Fibroblast of pulmonary artery (primary cell): ENCODE measurements around the gene ZNF846.
A peak's percentile ranks its signal among the peaks of the same experiment; 100 is the strongest.
"Not testable (repeated sequence)": the region's sequence is repeated elsewhere in the genome, so short reads cannot be mapped to it uniquely, and the experiment has no call there.

Source experiments
- DNase-seq: peaks from one replicate; pipeline ENCODE4 v3.0.0-alpha.2; 2010; ENCODE audit warnings: low read depth
- H3K4me3 ChIP-seq: replicated peaks from 2 replicates; pipeline ENCODE4 v1.5.1; 2011; ENCODE audit warnings: low read depth, mild to moderate bottlenecking, control low read depth, low read length, moderate library complexity
- CTCF ChIP-seq: IDR thresholded peaks from 2 replicates; pipeline ENCODE4 v1.5.1; 2011; ENCODE audit warnings: mild to moderate bottlenecking, control low read depth, low read length, inconsistent platforms; ENCODE audit errors: missing control alignments

ZNF846 gene

DNA sequence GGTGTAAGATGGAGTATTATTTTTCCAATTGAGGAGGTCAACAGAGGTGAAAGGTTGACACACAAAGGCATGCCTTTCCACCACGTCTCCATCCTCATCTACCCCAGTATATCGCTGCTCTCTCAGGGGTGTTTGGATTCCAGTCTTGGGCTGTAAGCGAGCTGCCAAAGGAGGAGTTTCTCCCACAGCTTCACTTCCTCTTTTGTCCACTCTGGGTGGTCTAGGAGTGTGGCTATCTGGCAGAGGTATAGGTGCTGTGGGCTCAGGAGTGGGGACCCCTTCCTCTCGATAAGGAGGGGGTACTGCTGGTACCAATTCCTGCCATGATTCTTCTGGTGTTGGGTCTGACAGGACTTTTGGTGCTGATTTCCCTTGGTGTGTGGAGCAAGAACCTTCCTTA is 39.4 kb downstream of the ZNF846 start:
- DNase-seq: no peak
- no peak for TF ChIP-seq CTCF
- H3K4me3 ChIP-seq: no peak overlapping the region

DNA sequence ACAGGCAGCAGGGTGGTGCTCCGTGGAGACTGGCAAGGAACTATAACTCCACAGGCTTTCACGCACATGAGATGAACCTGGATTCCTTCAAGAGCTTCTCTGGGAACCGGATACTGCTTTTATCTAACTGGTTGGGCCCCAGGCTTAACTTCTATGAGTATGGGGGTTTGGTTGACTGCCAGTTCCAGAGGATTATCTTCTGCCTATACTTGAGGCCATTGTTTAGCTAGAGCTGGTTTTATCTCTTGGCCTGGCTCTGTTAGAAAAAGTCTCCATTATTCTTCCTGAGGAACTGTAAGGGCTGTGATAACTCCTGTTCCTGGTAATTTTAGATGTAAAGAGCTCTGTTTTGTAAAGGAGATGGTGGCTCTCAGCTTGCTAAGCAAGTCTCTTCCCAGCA is 40.9 kb downstream of the ZNF846 start:
- no peak for TF ChIP-seq CTCF
- DNase-seq: peak; percentile 56
- no peak overlapping the region for H3K4me3 ChIP-seq

DNA sequence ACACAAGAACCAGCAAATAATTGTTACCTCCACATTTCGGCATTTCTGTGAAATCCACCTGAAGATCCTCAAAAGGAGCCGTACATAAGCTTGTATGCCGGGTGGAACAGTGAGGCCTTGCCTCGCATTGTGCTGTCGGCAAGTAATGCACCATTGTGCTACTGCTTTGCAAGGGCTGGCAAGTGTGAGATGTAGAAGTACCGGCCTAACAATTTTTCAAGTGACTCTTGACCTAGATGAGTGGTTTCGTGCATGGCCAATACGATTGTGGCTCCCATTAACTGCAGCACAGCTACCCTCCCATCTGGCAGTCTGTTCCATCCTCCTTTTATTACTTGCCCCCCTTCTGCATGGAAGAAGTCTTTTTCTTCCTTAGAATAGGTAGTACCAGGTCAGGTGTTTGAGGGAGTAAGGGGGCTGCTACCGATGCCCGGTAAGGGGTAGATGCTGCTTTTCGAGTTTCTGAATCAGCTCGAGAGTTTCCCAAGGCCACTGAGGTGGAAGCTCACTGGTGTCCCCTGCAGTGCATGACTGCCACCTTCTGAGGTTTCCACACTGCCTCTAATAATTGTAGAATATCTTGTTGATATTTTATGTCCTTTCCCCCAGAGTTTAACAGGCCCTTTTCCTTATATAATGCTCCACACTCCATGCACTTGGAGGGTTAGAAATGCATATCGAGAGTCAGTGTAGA is 42.9 kb downstream of the ZNF846 start:
- not testable (repeated sequence) for H3K4me3 ChIP-seq, DNase-seq

DNA sequence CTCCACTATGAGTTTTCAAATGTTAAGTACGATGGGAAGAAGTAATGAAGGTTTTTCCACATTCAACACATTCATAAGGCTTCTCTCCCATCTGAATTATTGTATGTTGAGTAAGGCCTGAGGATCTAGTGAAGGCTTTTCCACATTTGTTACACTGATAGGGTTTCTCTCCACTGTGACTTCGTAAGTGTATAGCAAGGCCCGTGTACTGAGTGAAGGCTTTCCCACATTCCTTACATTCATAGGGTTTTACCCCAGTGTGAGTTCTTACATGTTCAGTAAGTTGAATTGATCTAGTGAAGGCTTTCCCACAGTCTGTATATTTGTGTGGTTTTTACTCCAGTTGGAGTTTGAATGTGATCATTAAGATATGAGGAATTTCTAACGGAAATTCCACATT is 44.4 kb downstream of the ZNF846 start:
- H3K4me3 ChIP-seq: no peak overlapping the region
- TF ChIP-seq CTCF: no peak
- no peak for DNase-seq

GRCh38 chr19:9721861-9722260 is 46.7 kb downstream of the ZNF846 start:
- H3K4me3 ChIP-seq: no peak overlapping the region
- no peak for DNase-seq
- no peak for TF ChIP-seq CTCF

GRCh38 chr19:9720541-9720940 is 48.0 kb downstream of the ZNF846 start:
- DNase-seq: no peak
- H3K4me3 ChIP-seq: no peak overlapping the region
- TF ChIP-seq CTCF: no peak

GRCh38 chr19:9711815-9712214 is 56.7 kb downstream of the ZNF846 start:
- no peak for DNase-seq
- H3K4me3 ChIP-seq: no peak overlapping the region
- no peak for TF ChIP-seq CTCF
